Astrocyte of the cerebellum (primary cell): ENCODE data around the gene ENO4.

Source experiments
- DNase-seq: peaks from one replicate; pipeline ENCODE4 v3.0.0-alpha.2; 2011; ENCODE audit warnings: low read depth
- H3K4me3 ChIP-seq: 2 replicates; pipeline ENCODE4 v1.5.1; 2011; ENCODE audit warnings: mild to moderate bottlenecking, low read depth, low read length, moderate library complexity
- CTCF ChIP-seq: IDR thresholded peaks from 2 replicates; pipeline ENCODE4 v1.5.1; 2012; ENCODE audit warnings: low read length, low read depth, moderate library complexity, mild to moderate bottlenecking; ENCODE audit errors: missing control alignments
- in situ Hi-C: cut with HindIII; loops from 2 replicates; pipeline ENCODE4 v1.10.0; 2017; ENCODE audit warnings: low sequenced_read_pairs

The ENO4 gene

GRCh38 chr10:116910910-116911309, 61.6 kb downstream of the ENO4 start:
- DNase-seq: no peak
- TF ChIP-seq CTCF: no peak
- in situ Hi-C loops: no loop called here

GRCh38 chr10:116912162-116912561, 62.9 kb downstream of the ENO4 start:
- in situ Hi-C loops: no loop called here
- no peak for TF ChIP-seq CTCF
- DNase-seq: no peak
- no peak overlapping the region for H3K4me3 ChIP-seq

More at GRCh38 chr10:116910910-116911309, 61.6 kb downstream of the ENO4 start:
- no peak overlapping the region for H3K4me3 ChIP-seq

GRCh38 chr10:116913695-116914094, 64.4 kb downstream of the ENO4 start:
- H3K4me3 ChIP-seq: no peak overlapping the region
- no peak for TF ChIP-seq CTCF
- in situ Hi-C loops: no loop called here
- no peak for DNase-seq

GRCh38 chr10:116915340-116915739, 66.0 kb downstream of the ENO4 start:
- in situ Hi-C loops: no loop called here
- no peak for TF ChIP-seq CTCF
- no peak for DNase-seq
- H3K4me3 ChIP-seq: no peak overlapping the region

- no peak for DNase-seq
- no peak for TF ChIP-seq CTCF
- in situ Hi-C loops: no loop called here
- no peak overlapping the region for H3K4me3 ChIP-seq
These were observed 68.2 kb downstream of the ENO4 start for GRCh38 chr10:116917481-116917880.

GRCh38 chr10:116918583-116918982, 69.3 kb downstream of the ENO4 start:
- DNase-seq: no peak
- in situ Hi-C loops: no loop called here
- no peak for TF ChIP-seq CTCF
- H3K4me3 ChIP-seq: no peak overlapping the region

- no peak for TF ChIP-seq CTCF
- DNase-seq: no peak
- no peak overlapping the region for H3K4me3 ChIP-seq
- in situ Hi-C loops: no loop called here
These were observed 69.9 kb downstream of the ENO4 start for GRCh38 chr10:116919164-116919563.
